GM23338 (cell line): ENCODE data around the gene LHX3. TPM values are rescaled to one million over a fixed set of nuclear protein-coding genes. Genes with fewer than 3 reads are reported as not detected.

ENCODE experiments used
- ATAC-seq: fragments of 200-7000 bp; cut with Tn5 transposase; 3 replicates; pipeline ENCODE4 v1.9.1; 2020
- DNase-seq: peaks from one replicate; pipeline ENCODE4 v3.0.0-alpha.2; 2015; ENCODE audit warnings: low spot score
- H2AFZ ChIP-seq: fragments of 200-600 bp; sonication (generic); 2 replicates; pipeline ENCODE4 v1.8.0; 2016; ENCODE audit warnings: antibody characterized with exemption, mild to moderate bottlenecking, moderate library complexity
- H3F3A ChIP-seq: fragments of 200-600 bp; sonication (generic); replicated peaks from 2 replicates; pipeline ENCODE4 v1.8.0; 2017; ENCODE audit warnings: antibody characterized with exemption, mixed run types, low read depth
- H3K27ac ChIP-seq: fragments of 200-600 bp; sonication (generic); 2 replicates; pipeline ENCODE4 v1.6.1; 2016; ENCODE audit warnings: low read depth
- H3K27me3 ChIP-seq: fragments of 200-600 bp; sonication (generic); 2 replicates; pipeline ENCODE4 v1.8.0; 2016; ENCODE audit warnings: mild to moderate bottlenecking, mixed run types, moderate library complexity; ENCODE audit not compliant: insufficient read depth
- H3K36me3 ChIP-seq: fragments of 200-600 bp; sonication (generic); 2 replicates; pipeline ENCODE4 v1.8.0; 2016; ENCODE audit warnings: mild to moderate bottlenecking; ENCODE audit not compliant: insufficient read depth
- H3K4me1 ChIP-seq: fragments of 200-600 bp; sonication (generic); 2 replicates; pipeline ENCODE4 v1.8.0; 2016; ENCODE audit warnings: mild to moderate bottlenecking, moderate library complexity; ENCODE audit not compliant: insufficient read depth
- H3K4me2 ChIP-seq: fragments of 200-600 bp; sonication (generic); 2 replicates; pipeline ENCODE4 v1.7.1; 2017; ENCODE audit warnings: mixed run types
- H3K4me3 ChIP-seq: fragments of 200-600 bp; sonication (generic); 2 replicates; pipeline ENCODE4 v1.6.1; 2016; ENCODE audit warnings: mixed run types
- H3K79me2 ChIP-seq: fragments of 200-600 bp; sonication (generic); replicated peaks from 2 replicates; pipeline ENCODE4 v1.8.0; 2017; ENCODE audit warnings: mild to moderate bottlenecking; ENCODE audit not compliant: insufficient read depth
- H3K9me2 ChIP-seq: fragments of 200-600 bp; sonication (generic); 2 replicates; pipeline ENCODE4 v1.8.0; 2017; ENCODE audit not compliant: insufficient read depth
- H4K20me1 ChIP-seq: fragments of 200-600 bp; sonication (generic); replicated peaks from 2 replicates; pipeline ENCODE4 v1.8.0; 2017; ENCODE audit warnings: mild to moderate bottlenecking; ENCODE audit not compliant: insufficient read depth
- H3K27ac Mint-ChIP-seq: 2 replicates; pipeline ENCODE4 v1.8.0; 2020; ENCODE audit warnings: inconsistent platforms, mild to moderate bottlenecking, moderate library complexity, mixed read lengths
- H3K27me3 Mint-ChIP-seq: 3 replicates; pipeline ENCODE4 v1.8.0; 2022; ENCODE audit warnings: low read depth, mild to moderate bottlenecking, moderate library complexity, mixed read lengths, inconsistent platforms; ENCODE audit not compliant: insufficient read depth, poor library complexity
- H3K36me3 Mint-ChIP-seq: 3 replicates; pipeline ENCODE4 v1.8.0; 2021; ENCODE audit warnings: low read depth, mild to moderate bottlenecking, inconsistent platforms, moderate library complexity, mixed read lengths
- H3K4me1 Mint-ChIP-seq: 3 replicates; pipeline ENCODE4 v1.8.0; 2020; ENCODE audit warnings: mild to moderate bottlenecking, inconsistent platforms, mixed read lengths
- H3K4me3 Mint-ChIP-seq: 3 replicates; pipeline ENCODE4 v1.8.0; 2021; ENCODE audit warnings: moderate library complexity, mild to moderate bottlenecking, inconsistent platforms, mixed read lengths
- H3K9me3 Mint-ChIP-seq: 3 replicates; pipeline ENCODE4 v1.8.0; 2020; ENCODE audit warnings: moderate library complexity, mild to moderate bottlenecking, inconsistent platforms, mixed read lengths
- CREB1 ChIP-seq: fragments of 250-450 bp; sonication (Bioruptor Pico); IDR thresholded peaks from 2 replicates; pipeline ENCODE4 v1.5.0; 2020; ENCODE audit warnings: low read depth, mild to moderate bottlenecking, moderate library complexity
- EZH2 ChIP-seq: fragments of 200-600 bp; sonication (generic); IDR thresholded peaks from one replicate; pipeline ENCODE4 v1.8.0; 2017; ENCODE audit warnings: antibody characterized with exemption, mild to moderate bottlenecking, low read depth; ENCODE audit not compliant: unreplicated experiment
- EZH2phosphoT487 ChIP-seq: fragments of 200-600 bp; sonication (generic); IDR thresholded peaks from one replicate; pipeline ENCODE4 v1.8.1; 2018; ENCODE audit warnings: antibody characterized with exemption; ENCODE audit not compliant: unreplicated experiment
- JUNB ChIP-seq: IDR thresholded peaks from one replicate; pipeline ENCODE4 v1.6.1; 2016; ENCODE audit warnings: antibody characterized with exemption; ENCODE audit not compliant: unreplicated experiment
- POLR2AphosphoS5 ChIP-seq: IDR thresholded peaks from 2 replicates; pipeline ENCODE4 v1.6.1; 2016; ENCODE audit warnings: antibody characterized with exemption, low read depth
- STAT1 ChIP-seq: IDR thresholded peaks from one replicate; pipeline ENCODE4 v1.6.1; 2016; ENCODE audit warnings: antibody characterized with exemption; ENCODE audit not compliant: unreplicated experiment
- ZNF114 ChIP-seq: fragments of 250-450 bp; sonication (Bioruptor Pico); IDR thresholded peaks from 2 replicates; pipeline ENCODE4 v1.5.0; 2020; ENCODE audit warnings: mild to moderate bottlenecking, moderate library complexity
- ZNF331 ChIP-seq: fragments of 250-450 bp; sonication (Bioruptor Pico); IDR thresholded peaks from 2 replicates; pipeline ENCODE4 v1.5.0; 2020; ENCODE audit warnings: low read depth, mild to moderate bottlenecking, moderate library complexity
- polyA plus RNA-seq: library from polyadenylated mRNA; unstranded; fragments of >200 nt; fragmentation: Nextera tagmentation; extraction: Ambion mirVana; gene quantifications from 2 replicates; pipeline ENCODE4 v1.2.1, GENCODE V29; 2016
- total RNA-seq: library from RNA; depleted of rRNA; stranded (reverse); fragments of >200 nt; shearing (Covaris generic); gene quantifications from 2 replicates; pipeline ENCODE4 v1.2.3, GENCODE V29; 2014
- TF ChIP-seq, protein P1 (sequence below), 2 experiments: fragments of 200-600 bp in 1 of 2; sonication (generic) in 1 of 2; conservative IDR thresholded peaks; 2 replicates each; pipeline versions ENCODE4 v1.5.1 to v1.6.1; 2016 to 2017; ENCODE audit warnings: antibody characterized with exemption in 2 of 2, low read depth in 2 of 2, mild to moderate bottlenecking in 2 of 2, moderate library complexity in 1 of 2
- TF ChIP-seq, protein P2 (sequence below): IDR thresholded peaks from one replicate; pipeline ENCODE4 v1.6.1; 2018; ENCODE audit warnings: antibody characterized with exemption; ENCODE audit not compliant: unreplicated experiment

The LHX3 gene
- total and polyA plus RNA-seq, 2 experiments from 2014 or later: 0.08 TPM; not detected in 1

DNA sequence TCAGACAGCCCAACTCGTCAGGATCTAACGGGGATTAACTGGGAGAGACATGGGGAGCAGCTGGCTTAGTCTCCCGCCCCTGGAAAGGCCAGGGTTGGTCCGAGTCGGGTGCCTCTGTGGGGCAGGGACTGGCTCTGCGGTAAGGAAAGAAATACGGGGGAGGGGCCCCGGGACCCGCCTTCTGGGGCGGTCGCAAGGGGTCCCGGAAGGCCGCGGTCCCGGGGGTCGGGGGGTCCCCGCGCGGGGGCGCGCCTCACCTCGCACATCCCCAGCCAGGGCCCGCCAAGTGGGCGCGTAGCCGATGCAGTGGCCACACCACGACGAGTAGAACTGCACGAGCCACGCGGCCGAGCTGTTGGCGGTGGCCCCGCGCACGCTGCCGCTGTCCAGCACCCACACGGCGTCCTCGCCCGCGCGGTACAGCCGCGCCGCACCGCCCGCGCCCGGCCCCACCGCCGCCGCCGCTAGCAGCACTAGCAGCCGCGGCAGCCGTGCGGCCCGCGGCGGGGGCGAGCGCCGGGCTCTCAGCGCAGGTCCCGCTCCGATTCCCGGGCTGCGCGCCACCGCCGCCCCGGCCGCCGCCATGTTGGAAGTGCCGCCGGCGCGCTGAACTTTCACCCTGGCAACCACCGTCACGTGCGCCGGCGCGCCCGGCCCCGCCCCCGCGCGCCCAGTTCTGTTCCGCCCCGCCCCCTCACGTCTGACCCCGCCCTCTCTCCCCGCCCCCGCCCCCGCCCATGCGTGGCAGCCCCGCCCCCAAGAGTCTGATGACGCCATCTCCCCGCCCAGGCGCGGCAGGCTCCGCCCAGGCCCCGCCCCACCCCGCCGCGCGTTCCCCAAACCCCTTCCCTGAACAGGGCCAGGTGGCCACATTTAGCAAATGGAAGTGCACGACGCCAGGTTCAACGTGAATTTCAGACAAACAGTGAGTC lies 40.6 kb upstream of the LHX3 start, which contains the start of gene QSOX2:
TSS of gene QSOX2 (minus strand) at position 594 of the 932 bp plus-strand sequence. CDS start at position 585, 9 bp downstream.
- H4K20me1 ChIP-seq: peaks cover 33% of the 10 kb centered on the region
- TF ChIP-seq EZH2phosphoT487 (no peak), ZNF114 (CRISPR knock-in tag) (no peak), ZNF331 (no peak), POLR2AphosphoS5 (peak; percentile 45; the same call in 1 of the 2 replicates), STAT1 (no peak), JUNB (no peak), EZH2 (no peak), CREB1 (CRISPR knock-in tag) (no peak)
- TF ChIP-seq, protein P1, sequence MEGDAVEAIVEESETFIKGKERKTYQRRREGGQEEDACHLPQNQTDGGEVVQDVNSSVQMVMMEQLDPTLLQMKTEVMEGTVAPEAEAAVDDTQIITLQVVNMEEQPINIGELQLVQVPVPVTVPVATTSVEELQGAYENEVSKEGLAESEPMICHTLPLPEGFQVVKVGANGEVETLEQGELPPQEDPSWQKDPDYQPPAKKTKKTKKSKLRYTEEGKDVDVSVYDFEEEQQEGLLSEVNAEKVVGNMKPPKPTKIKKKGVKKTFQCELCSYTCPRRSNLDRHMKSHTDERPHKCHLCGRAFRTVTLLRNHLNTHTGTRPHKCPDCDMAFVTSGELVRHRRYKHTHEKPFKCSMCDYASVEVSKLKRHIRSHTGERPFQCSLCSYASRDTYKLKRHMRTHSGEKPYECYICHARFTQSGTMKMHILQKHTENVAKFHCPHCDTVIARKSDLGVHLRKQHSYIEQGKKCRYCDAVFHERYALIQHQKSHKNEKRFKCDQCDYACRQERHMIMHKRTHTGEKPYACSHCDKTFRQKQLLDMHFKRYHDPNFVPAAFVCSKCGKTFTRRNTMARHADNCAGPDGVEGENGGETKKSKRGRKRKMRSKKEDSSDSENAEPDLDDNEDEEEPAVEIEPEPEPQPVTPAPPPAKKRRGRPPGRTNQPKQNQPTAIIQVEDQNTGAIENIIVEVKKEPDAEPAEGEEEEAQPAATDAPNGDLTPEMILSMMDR (conservative IDR thresholded peaks at IDR 0.05; ENCODE audit: low read depth in 2 of 2): no peak
- TF ChIP-seq, protein P2, sequence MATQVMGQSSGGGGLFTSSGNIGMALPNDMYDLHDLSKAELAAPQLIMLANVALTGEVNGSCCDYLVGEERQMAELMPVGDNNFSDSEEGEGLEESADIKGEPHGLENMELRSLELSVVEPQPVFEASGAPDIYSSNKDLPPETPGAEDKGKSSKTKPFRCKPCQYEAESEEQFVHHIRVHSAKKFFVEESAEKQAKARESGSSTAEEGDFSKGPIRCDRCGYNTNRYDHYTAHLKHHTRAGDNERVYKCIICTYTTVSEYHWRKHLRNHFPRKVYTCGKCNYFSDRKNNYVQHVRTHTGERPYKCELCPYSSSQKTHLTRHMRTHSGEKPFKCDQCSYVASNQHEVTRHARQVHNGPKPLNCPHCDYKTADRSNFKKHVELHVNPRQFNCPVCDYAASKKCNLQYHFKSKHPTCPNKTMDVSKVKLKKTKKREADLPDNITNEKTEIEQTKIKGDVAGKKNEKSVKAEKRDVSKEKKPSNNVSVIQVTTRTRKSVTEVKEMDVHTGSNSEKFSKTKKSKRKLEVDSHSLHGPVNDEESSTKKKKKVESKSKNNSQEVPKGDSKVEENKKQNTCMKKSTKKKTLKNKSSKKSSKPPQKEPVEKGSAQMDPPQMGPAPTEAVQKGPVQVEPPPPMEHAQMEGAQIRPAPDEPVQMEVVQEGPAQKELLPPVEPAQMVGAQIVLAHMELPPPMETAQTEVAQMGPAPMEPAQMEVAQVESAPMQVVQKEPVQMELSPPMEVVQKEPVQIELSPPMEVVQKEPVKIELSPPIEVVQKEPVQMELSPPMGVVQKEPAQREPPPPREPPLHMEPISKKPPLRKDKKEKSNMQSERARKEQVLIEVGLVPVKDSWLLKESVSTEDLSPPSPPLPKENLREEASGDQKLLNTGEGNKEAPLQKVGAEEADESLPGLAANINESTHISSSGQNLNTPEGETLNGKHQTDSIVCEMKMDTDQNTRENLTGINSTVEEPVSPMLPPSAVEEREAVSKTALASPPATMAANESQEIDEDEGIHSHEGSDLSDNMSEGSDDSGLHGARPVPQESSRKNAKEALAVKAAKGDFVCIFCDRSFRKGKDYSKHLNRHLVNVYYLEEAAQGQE: peak; percentile 64
- Mint-ChIP-seq H3K4me3 (peak within 1 kb of the TSS; percentile 87), H3K36me3 (no peaks in the 10 kb centered on the region), H3K9me3 (no peaks in the 10 kb centered on the region), H3K27me3 (peaks cover 27% of the 10 kb centered on the region), H3K27ac (peak within 1 kb of the TSS; percentile 41), H3K4me1 (peaks cover 44% of the 10 kb centered on the region)
- peak within 1 kb of the TSS; percentile 99 for H3K4me2 ChIP-seq
- peaks cover 46% of the 10 kb centered on the region for H3K79me2 ChIP-seq
- H3K9me2 ChIP-seq: no peaks in the 10 kb centered on the region
- peaks cover 21% of the 10 kb centered on the region for H3K4me1 ChIP-seq
- 0 out of 2 replicates have a peak, but pooled peaks cover 5% of the 10 kb centered on the region for H3F3A ChIP-seq
- H3K27ac ChIP-seq: no peak within 1 kb of the TSS
- no peaks in the 10 kb centered on the region for H3K36me3 ChIP-seq
- 0 out of 2 replicates have a peak, but pooled peaks cover 8% of the 10 kb centered on the region for H3K27me3 ChIP-seq
- H2AFZ ChIP-seq: peak within 1 kb of the TSS; percentile 49; the same call in 1 of the 2 replicates
- H3K4me3 ChIP-seq: peak within 1 kb of the TSS; percentile 84
- peak; percentile 59 for ATAC-seq
- peak; percentile 85 for DNase-seq
